Tibial nerve (tissue), 4 donors: ENCODE results near the gene MARCO. TPM values are rescaled to one million over a fixed set of nuclear protein-coding genes. Genes with fewer than 3 reads are reported as not detected.

Experiments used
- DNase-seq, 2 donors: peaks; one replicate each; pipeline ENCODE4 v3.0.0-alpha.2; 2019; ENCODE audit warnings: low spot score in 2 of 2
- H3K27ac ChIP-seq, 4 donors: fragments of 200-600 bp; sonication (generic) in 3 of 4; one replicate each; pipeline ENCODE4 v1.5.1; 2017 to 2019; ENCODE audit warnings: mild to moderate bottlenecking in 1 of 4
- H3K27me3 ChIP-seq, 2 donors: fragments of 200-600 bp; sonication (generic) in 1 of 2; one replicate each; pipeline versions ENCODE4 v1.5.1 to v1.6.0; 2017 to 2019
- H3K36me3 ChIP-seq, 3 donors: fragments of 200-600 bp; sonication (generic); one replicate each; pipeline ENCODE4 v1.5.1; 2018 to 2019
- H3K4me1 ChIP-seq, 4 donors: fragments of 200-600 bp; sonication (generic) in 3 of 4; one replicate each; pipeline ENCODE4 v1.5.1; 2017 to 2019
- H3K4me3 ChIP-seq, 4 donors: fragments of 200-600 bp; sonication (generic) in 3 of 4; one replicate each; pipeline ENCODE4 v1.5.1; 2017 to 2019; ENCODE audit warnings: mild to moderate bottlenecking in 1 of 4, moderate library complexity in 1 of 4
- H3K9me3 ChIP-seq, 4 donors: fragments of 200-600 bp; sonication (generic) in 3 of 4; one replicate each; pipeline ENCODE4 v1.5.1; 2017 to 2019
- EP300 ChIP-seq, 2 donors: sonication (generic); formaldehyde crosslinking; IDR thresholded peaks; one replicate each; pipeline ENCODE4 v1.6.1; 2017; ENCODE audit warnings: antibody characterized with exemption in 2 of 2, mild to moderate bottlenecking in 1 of 2
- POLR2A ChIP-seq, 2 donors: fragments of 450-650 bp; IDR thresholded peaks; one replicate each; pipeline ENCODE4 v1.6.1; 2017; ENCODE audit warnings: antibody characterized with exemption in 2 of 2, mild to moderate bottlenecking in 2 of 2, moderate library complexity in 2 of 2
- WGBS, 2 donors: methylation state at CpG; one replicate each; pipeline ENCODE4 v1.1.5; 2018; 5-methylcytosine and 5-hydroxymethylcytosine counted together
- total RNA-seq, 4 donors: library from RNA; depleted of rRNA; stranded (reverse); fragments of >200 nt; gene quantifications; one replicate each; pipeline ENCODE4 v1.1.0, GENCODE V29; 2016
- TF ChIP-seq, protein P1 (sequence below), 5 experiments: fragments of 200-600 bp in 3 of 5; fragments of 450-650 bp in 2 of 5; sonication (generic) in 3 of 5; IDR thresholded peaks; one replicate each; pipeline ENCODE4 v1.5.1; 2016 to 2019; ENCODE audit warnings: antibody characterized with exemption in 5 of 5, mild to moderate bottlenecking in 3 of 5, moderate library complexity in 2 of 5

MARCO gene
- total RNA-seq, 4 donors from 2014 or later = 11.1 to 59.4 (median 14.8) TPM

DNA sequence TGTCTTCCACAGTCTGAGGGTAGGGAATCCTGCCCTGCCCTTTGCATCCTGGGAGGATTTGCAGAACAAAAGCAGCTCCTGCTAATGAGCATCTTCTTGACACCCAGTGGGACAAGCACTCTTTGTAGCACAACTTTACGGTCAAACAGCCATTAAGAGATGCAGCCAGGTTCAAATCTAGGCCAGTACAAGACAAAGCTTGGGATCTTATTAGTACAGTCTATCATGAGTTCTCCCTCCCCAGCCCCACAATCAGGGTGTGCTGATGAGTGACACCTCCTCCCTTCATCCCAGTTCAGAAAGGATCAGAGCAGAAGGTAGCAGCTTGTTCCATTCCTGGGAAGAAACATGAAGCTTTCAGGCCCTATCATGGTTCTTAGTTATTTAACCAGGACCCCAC lies 41.9 kb downstream of the MARCO start:
- no peak overlapping the region for H3K4me3 ChIP-seq
- H3K27ac ChIP-seq = no peak overlapping the region
- H3K9me3 ChIP-seq = no peaks in the 10 kb centered on the region
- TF ChIP-seq, protein P1, sequence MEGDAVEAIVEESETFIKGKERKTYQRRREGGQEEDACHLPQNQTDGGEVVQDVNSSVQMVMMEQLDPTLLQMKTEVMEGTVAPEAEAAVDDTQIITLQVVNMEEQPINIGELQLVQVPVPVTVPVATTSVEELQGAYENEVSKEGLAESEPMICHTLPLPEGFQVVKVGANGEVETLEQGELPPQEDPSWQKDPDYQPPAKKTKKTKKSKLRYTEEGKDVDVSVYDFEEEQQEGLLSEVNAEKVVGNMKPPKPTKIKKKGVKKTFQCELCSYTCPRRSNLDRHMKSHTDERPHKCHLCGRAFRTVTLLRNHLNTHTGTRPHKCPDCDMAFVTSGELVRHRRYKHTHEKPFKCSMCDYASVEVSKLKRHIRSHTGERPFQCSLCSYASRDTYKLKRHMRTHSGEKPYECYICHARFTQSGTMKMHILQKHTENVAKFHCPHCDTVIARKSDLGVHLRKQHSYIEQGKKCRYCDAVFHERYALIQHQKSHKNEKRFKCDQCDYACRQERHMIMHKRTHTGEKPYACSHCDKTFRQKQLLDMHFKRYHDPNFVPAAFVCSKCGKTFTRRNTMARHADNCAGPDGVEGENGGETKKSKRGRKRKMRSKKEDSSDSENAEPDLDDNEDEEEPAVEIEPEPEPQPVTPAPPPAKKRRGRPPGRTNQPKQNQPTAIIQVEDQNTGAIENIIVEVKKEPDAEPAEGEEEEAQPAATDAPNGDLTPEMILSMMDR (IDR thresholded peaks at IDR 0.05) = no peak
- TF ChIP-seq EP300 (IDR thresholded peaks at IDR 0.05) (no peak), POLR2A (IDR thresholded peaks at IDR 0.05) (no peak)
- H3K36me3 ChIP-seq = no peaks in the 10 kb centered on the region
- H3K4me1 ChIP-seq = no peaks in the 10 kb centered on the region
- WGBS, 2 donors = 60 to 73% methylated on average over 1 of the region's 1 CpG
- no peaks in the 10 kb centered on the region for H3K27me3 ChIP-seq
- no peak for DNase-seq

DNA sequence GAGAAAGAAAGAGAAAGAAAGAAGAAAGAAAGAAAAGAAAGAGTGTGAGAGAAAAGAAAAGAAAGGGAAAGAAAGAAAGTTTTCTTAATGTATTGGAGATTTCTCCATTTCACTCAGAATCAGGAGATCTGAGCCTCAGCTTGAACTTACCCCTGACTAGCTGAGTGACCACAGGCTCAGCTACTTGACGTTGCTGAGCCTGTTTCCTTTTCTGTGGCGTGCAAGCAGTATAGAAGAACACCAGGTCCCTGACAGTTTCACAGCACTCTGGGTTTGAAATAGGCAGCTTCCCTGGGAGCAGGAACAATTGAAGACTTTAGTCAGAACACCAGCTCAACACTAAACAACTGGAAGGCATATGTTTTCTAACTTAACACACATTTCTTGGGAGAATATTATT lies 44.7 kb downstream of the MARCO start:
- TF ChIP-seq POLR2A (IDR thresholded peaks at IDR 0.05) (no peak), EP300 (IDR thresholded peaks at IDR 0.05) (no peak)
- TF ChIP-seq, protein P1 (IDR thresholded peaks at IDR 0.05) = no peak
- Histone ChIP-seq H3K9me3 (no peaks in the 10 kb centered on the region), H3K36me3 (no peaks in the 10 kb centered on the region), H3K4me3 (no peak overlapping the region), H3K27me3 (no peaks in the 10 kb centered on the region), H3K27ac (no peak overlapping the region), H3K4me1 (no peaks in the 10 kb centered on the region)
- DNase-seq = no peak
- WGBS, 2 donors = 17 to 20% methylated on average over 2 of the region's 2 CpGs

DNA sequence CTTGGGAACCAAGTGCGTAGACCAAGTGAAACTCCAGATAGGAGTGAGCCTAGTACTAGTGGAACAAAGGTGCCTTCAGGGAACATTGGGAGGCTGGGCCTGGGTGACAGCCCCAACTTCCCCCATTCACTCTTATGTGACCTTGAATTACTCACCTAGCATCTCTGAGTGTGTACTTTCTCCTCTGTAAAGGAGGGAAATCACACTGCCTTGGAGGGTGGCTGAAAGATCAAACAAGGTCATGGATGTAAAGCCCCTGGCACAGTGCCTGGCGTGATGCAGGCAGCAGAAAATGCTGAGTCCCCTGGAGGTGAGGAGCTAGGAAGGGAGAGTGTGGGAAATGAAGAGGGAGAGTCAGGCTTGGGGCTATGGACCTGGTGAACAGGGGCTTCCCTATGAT lies 45.9 kb downstream of the MARCO start:
- no peak for DNase-seq
- H3K9me3 ChIP-seq = no peaks in the 10 kb centered on the region
- no peak for TF ChIP-seq POLR2A (IDR thresholded peaks at IDR 0.05)
- TF ChIP-seq, protein P1 (IDR thresholded peaks at IDR 0.05) = no peak
- TF ChIP-seq EP300 (IDR thresholded peaks at IDR 0.05) = no peak

DNA sequence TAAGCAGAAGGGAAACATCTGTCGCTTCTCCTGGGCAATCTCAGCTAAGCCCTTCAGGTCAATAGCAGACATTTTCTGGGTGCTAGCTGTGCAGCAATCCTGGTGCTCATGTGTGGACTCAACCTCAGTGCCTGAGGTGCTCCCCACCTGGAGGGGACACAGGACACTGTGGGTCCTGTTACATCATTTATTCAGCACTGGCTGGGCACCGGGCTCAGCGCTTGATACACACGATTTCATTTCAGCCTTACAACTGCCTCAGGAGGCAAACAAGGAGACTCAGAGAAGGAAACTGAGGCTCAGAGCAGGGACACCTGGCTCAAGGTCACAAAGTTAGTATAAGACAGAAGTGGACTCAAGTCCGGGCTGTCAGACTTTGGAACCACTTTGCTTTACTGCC lies 46.7 kb downstream of the MARCO start:
- H3K9me3 ChIP-seq = no peaks in the 10 kb centered on the region
- H3K27me3 ChIP-seq = no peaks in the 10 kb centered on the region
- H3K36me3 ChIP-seq = no peaks in the 10 kb centered on the region
- no peak overlapping the region for H3K4me3 ChIP-seq
- no peak for DNase-seq
- no peak overlapping the region for H3K27ac ChIP-seq
- H3K4me1 ChIP-seq = no peaks in the 10 kb centered on the region
- 94 to 96% methylated on average over 5 of the region's 5 CpGs for WGBS, 2 donors
- no peak for TF ChIP-seq EP300 (IDR thresholded peaks at IDR 0.05)
- TF ChIP-seq POLR2A (IDR thresholded peaks at IDR 0.05) = no peak
- TF ChIP-seq, protein P1 (IDR thresholded peaks at IDR 0.05) = no peak

More for the DNA sequence above, 45.9 kb downstream of the MARCO start:
- no peak overlapping the region for H3K27ac ChIP-seq
- no peaks in the 10 kb centered on the region for H3K27me3 ChIP-seq
- no peaks in the 10 kb centered on the region for H3K4me1 ChIP-seq
- no peak overlapping the region for H3K4me3 ChIP-seq
- 82 to 83% methylated on average over 2 of the region's 2 CpGs for WGBS, 2 donors
- H3K36me3 ChIP-seq = no peaks in the 10 kb centered on the region

DNA sequence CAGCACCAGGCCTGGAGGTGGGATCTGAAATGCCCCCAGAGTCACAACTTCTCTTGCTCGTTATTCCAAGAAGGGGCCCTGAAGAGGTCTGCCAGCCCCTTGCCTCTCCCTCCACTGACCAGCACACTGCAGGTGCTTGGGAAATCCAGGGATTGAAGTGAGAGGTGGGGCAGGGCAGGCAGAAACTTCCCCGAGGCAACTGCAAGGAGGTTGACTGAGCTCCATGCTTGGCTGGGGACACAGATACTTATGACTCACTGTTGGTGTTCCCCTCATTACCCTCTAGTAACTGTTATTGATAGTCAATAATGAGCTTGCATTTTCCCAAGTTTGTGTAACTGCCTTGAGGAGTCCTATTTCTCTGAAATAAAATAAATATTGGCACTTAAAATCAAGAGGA lies 47.5 kb downstream of the MARCO start:
- TF ChIP-seq POLR2A (IDR thresholded peaks at IDR 0.05) = no peak
- TF ChIP-seq, protein P1 (IDR thresholded peaks at IDR 0.05) = no peak
- TF ChIP-seq EP300 (IDR thresholded peaks at IDR 0.05) = no peak
- Histone ChIP-seq H3K27ac (no peak overlapping the region), H3K27me3 (no peaks in the 10 kb centered on the region), H3K9me3 (no peaks in the 10 kb centered on the region), H3K4me1 (no peaks in the 10 kb centered on the region), H3K4me3 (no peak overlapping the region), H3K36me3 (no peaks in the 10 kb centered on the region)
- WGBS, 2 donors = 14 to 35% methylated on average over 2 of the region's 2 CpGs
- DNase-seq = no peak
